Stimulated activated CD4-positive, alpha-beta T cell treated with anti-CD3 and anti-CD28 coated beads, Interleukin-12 subunit alpha, Interleukin-12 subunit beta, amount 100 ng/mL, for 48 hours (primary cell): ENCODE measurements around the gene GABPB1.
A peak's percentile ranks its signal among the peaks of the same experiment; 100 is the strongest.

Experiments
- DNase-seq, 3 donors: peaks; one replicate each; pipeline ENCODE4 v3.0.0-alpha.2; 2020; ENCODE audit warnings: low read depth in 2 of 3, low spot score in 1 of 3

GABPB1 gene

DNA sequence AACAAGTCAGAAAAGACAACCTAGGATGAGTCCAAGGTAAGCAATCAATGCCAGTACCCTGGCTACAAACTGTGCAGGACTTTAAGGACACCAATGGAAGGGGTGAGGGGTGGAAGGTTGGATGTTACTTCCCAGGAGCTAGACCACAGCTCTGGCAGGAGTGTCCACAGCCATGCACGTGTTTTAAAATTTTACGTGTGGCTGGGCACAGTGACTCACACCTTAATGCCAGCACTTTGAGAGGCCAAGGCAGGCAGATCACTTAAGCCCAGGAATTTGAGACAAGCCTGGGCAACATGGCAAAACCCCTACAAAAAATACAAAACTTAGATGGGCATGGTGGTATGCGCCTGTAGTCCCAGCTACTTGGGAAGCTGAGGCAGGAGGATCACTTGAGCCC is 74.7 kb downstream of the GABPB1 start:
- no peak for DNase-seq

DNA sequence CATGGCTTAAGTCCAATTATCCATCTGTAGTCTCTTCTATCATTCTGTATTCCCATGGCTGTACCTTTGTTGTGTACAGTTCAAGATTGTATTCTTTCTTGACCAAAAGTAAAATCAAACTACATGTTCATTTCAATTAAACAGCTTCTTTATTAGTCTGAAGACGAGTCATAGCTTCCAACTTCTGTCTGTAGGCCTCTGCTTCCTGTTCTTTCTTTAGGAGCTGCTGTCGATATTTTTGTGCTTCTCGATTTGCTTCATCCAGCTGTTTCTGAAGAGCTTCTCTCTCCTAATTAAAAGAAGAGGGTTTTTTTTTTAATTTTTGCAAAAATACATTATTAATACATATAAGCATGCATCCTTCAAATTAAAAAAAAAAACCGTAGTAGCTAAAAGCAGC is 76.5 kb downstream of the GABPB1 start:
- DNase-seq, result no peak

DNA sequence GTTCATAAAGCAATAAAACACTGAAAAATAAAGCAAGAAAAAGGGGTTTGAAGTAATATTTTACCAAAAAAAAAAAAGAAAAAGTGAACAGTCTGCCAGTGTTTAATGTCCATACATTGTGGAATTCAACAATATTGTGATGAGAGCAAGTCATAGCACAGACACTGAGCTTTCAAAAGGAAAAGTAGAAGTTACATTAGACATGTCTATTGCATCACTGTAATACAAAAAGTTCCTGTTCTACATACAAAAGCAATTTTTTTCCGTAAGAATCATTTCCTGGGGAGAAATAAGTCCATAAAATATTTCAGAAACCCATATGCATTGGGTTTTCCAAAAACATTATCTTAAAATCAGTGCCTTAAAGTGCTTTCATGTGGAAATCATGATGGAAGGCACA is 77.6 kb downstream of the GABPB1 start:
- no peak for DNase-seq

DNA sequence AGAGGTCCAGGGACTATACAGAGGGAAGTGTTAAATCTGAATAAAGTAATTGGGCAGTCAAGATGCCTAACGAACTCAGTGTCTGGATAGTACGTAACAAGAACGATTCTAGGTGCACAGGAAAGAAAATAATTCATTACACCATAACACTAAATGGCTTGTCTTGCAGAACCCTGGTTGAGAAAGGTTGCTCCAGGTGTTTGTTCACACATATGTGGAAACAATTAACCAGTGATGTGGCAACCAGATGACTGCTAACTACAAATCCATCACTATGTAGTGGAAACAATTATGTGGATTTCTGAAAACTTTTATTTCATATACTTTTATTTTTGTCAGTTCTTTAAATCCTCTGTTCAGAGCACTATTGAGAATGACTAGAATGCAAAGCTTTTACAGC is 79.1 kb downstream of the GABPB1 start:
- DNase-seq, result no peak

DNA sequence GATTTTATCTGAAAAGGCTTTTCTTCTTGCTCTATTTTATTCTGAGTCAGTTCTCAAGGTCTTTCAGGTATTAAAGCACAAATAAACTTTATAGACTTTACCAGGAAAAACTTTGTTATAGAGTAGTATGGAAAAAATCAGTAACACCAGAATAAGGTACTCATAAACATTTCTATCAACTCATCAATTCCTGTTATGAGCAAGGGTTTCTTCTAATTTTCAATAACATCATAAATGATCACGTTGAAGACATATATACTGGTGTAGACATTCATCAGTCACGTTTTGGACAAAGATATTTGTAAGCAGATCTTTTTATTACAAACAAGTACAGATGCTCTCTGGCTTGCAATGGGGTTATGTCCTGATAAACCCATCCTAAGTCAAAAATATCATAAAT is 79.9 kb downstream of the GABPB1 start:
- no peak for DNase-seq

DNA sequence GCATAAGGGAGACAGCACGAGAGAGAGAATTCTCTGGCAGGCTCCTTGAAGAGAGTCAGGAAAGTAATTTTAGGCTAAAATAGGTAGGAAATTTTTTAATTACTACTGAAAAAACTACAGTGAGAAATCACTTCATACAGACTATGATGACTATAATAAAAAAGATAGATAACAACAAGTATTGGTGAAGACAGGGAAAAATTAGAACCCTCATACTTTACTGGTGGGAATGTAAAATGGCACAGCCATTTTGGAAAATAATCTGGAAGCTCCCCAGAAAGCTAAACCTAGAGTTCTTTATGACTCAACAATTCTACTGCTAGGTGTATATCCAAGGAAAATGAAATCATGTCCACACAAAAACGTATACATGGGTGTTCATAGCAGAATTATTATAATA is 87.4 kb downstream of the GABPB1 start:
- no peak for DNase-seq

DNA sequence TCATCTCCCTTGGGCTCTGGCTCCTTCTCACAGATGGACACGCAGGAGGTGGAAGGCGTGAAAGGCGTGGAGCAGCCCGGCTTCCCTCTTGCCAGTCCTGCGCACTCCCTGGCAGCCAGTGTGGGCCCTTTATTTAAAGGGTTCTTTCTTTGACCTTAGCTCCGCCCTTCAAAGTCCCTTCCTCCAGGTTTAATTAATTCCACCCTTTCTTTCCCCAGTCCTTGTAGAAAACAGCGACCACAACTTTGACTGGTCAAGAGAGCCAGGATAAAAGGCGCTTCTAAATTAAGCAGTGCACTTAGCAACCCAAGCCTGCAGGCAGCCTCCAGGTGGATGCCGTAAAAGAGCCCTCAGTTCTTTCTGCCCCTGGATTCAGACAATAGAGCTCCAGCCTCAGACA is 89.4 kb downstream of the GABPB1 start, which contains the start of gene HDC:
Gene HDC (minus strand): TSS at position 107 of the 400 bp plus-strand sequence. CDS start 103 bp downstream, at position 4.
- DNase-seq, result no peak

DNA sequence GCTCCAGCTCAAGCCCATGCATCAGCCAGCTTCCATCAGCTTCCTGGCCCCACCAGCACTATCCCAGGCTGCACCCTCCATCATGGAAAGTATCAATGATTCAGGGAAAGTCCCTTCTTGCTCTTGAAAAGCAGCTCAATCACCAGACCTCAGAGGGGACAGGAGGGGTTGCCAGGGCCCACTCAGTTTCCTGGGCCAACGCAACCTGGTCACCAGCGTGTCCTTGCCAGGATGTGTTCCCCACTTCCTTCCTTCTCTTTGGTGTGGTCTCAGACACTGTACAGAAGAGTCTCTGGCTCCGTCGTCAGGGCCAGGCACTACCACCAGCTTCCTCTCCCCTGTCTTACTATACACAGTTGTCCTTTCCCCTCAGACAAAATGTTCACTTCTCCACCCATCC is 92.5 kb downstream of the GABPB1 start:
- peak in 2 of 3 donors; percentile 38 to 52 for DNase-seq

DNA sequence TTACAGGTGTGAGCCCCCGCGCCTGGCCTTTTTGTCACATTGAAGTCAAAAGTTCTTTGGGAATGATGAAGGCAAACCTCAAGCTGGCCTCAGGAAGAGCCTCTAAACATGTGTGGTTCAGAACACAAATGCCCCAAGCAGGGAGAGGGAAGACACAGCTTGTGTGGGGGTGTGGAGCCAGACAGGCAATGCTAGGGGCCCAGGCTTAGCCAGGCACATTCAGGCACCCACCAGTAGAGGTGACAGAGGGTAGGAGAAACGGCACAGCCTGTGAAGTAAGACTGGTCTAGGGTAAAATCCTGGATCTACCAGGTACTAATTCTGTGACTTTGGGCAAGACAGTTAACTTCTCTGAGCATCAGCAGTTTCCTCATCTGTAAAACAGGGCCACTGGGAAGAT is 93.0 kb downstream of the GABPB1 start:
- DNase-seq, result peak in 1 of 3 donors; percentile 23

DNA sequence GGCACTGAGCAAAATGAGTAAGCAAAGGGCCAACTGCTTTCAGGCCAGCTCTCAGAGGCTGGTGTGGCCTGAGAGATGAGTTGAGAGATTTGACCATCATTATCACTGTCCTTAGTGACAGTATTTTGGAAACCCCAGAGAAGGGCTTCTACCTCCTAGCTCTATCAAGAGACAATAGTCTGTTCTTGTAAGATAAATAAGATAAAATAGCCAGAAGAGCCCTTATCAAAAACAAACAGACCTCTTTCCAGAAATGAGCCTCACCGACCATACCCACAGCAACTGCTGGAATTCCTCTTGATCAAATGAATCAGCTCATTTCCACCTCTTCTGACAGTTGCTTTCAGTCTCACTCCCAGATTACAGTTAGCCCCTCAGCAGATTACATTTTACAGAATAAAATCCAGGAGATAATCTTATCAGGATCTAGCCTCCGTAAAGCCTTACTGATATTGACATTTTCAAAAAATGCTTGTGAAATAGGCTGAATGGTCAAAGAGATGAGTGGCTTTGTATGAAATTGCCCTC is 94.0 kb downstream of the GABPB1 start:
- DNase-seq, result no peak

DNA sequence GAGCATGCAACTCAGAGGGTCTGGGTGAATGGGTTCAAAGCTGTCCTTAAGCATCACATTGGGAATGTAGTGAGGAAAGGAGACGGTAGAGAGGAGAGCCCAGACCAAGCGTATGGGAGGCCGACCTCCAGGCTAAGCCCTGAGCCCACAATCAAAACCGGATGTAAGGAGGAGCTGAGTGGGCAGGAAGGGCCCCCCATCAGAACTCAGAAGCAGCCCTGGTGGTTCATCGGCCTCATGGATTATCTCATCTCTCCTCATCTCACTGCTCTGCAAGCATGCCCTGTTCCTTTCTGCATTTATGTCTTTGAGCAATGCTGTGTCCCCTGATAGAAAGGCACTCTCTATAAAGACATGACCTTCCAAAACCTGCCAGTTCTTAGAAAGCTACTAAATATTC is 95.7 kb downstream of the GABPB1 start:
- no peak for DNase-seq

DNA sequence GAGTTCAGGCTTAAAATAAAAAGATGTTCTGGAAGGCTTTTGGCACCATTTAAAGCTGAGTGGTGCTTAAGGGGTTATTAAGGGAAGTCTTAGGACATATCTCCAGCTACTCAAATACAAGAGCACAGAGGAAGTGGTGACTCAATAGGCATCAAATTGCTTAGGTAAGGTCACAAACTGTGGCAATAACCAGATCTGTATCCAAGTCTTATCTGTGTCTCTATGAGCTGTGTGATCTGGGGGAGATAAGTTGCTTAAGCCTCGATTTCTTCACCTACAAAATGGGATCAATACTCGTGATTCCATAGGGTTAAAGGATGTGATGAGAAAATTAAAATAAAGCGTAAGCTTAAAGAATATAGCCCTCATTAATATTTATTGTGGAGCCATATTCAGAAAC is 97.1 kb downstream of the GABPB1 start:
- no peak for DNase-seq

DNA sequence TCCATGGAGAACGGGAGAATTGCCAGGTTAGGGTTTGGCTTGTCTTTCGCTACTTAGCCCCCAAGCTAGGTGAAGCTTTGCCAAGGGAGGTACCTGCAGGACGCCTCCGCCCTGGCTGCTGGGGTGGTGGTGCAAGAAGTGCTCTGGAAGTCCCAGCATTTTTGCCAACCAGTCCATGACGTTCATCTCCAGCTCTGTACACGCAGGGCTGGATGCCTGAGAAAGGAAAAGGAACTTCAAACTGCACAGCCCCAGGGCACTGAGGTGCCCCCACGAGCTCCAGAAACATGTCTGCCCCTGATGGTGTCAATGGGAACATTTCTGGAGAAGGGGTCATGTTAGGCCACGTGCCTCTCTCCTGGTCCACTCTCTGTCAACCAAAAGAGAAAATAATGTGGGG is 97.7 kb downstream of the GABPB1 start:
- no peak for DNase-seq

DNA sequence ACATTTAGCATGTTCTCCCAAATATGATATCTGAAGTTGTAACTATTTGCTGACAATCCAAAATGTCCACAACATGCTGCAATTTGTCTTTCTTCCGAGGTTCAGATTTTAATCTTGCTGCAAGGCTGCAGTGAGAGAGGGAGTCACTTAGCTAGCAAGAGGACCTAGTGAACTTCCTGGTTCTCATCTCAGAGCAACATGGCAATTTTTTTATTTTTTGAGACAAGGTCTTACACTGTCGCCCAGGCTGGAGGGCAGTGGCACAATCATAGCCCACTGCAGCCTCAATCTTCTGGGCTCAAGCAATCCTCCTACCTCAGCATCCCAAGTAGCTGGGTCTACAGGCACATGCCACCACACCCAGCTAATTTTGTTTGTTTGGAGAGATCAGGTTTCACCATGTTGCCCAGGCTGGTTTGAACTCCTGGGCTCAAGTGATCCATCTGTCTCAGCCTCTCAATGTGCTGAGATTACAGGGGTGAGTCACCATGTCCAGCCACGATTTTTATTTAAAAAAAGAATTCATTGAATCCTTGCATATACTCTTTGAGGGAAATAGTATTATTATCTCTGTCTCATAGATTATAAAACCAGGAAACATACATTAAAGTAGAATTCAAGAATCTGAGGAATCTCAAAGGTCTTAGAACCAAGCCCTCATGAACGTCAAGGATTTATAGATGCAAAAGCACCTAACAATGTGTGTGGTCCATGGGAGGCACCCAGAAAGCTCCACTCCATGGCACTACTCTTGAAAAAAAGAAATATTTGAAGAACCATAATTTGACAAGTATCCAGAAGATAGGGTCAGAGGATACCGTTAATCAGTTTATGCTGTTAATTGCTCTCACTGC is 98.6 kb downstream of the GABPB1 start:
- no peak for DNase-seq

DNA sequence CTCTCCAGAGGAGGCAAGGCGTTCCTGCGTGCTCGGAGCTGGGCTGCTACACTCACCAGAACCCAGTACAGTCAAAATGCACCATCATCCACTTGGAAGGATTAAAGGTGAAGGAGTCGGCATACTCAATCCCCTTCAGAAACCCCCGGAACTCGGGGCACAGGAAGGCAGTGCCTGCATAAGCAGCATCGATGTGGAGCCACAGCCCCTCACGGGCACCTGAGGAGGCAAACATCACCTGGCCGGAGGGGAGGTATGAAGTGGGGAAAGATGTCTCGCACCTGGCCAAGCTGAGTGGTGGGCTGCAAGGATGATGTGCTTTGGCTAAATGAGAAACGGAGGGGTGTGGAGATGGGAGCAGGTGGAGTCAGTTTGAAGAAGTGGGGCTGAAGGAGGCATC is 102.4 kb downstream of the GABPB1 start:
- no peak for DNase-seq

DNA sequence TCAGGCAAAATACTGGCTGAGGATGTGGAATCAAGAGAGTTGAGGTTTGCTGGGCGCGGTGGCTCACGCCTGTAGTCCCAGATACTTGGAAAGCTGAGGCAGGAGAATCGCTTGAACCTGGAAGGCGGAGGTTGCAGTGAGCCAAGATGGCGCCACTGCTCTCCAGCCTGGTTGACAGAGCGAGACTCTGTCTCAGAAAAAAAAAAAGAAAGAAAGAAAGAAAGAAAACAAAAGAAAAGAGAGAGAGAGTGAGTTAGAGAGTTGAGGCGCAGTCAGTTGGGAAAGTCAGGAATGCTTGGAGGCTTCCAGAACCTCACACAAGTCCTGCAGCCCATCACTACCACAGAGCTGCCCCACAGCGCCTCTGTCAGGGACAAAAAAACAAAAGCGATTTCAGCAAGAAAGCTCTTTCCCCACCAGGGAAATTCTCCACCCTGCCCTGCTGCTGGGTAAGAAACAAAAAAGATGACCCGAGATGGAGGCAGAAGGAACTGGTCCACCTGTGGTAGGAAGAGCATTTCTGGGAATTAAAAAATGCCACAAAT is 103.3 kb downstream of the GABPB1 start:
- DNase-seq, result no peak

DNA sequence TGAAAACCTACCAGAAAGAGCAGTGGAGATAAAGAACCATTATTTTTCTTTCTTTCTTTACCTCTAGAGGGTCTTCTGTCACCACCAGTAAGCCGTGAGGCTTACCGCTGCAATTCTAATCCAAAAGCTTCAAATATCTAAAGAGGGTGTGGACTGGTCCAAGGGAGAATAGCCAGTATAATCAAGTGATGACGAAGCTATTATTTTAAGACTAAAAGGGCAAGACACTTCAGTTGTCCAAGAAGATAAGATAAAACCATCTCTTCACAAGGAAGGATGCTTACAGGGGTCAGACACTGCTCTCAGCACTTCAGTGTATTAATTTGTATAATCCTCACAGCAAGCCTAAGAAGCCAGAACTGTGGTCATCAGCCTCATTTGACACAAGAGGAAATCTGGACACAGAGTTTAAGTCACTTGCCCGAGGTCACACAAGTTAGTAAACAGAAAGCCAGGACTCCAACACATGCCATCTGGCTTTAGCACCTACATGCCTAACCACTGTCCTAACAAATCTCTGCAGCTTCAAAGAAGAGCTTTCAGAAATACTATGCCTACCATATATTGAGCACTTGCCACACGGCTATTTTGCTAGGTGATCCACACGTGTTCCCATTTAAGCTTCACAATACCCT is 104.1 kb downstream of the GABPB1 start:
- DNase-seq, result no peak

DNA sequence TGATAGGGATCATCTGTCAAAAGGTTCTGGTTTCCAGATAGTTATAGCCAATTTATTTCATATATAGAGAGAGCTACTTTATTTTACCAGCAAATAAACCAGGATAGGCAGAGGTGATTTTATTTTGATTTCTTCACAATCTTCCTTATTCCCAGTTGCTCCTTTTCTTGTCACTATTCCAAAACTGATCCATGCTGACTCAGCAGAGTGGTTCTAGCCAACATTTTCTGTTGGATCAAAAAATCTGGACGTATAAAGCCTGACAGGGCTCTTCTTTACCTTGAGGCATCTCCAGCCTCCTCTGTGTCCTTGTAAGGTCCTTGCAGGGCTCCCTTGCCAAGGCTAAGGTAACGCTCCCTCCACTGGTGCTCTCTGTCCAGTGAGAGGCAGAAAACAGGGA is 105.3 kb downstream of the GABPB1 start:
- DNase-seq, result no peak

DNA sequence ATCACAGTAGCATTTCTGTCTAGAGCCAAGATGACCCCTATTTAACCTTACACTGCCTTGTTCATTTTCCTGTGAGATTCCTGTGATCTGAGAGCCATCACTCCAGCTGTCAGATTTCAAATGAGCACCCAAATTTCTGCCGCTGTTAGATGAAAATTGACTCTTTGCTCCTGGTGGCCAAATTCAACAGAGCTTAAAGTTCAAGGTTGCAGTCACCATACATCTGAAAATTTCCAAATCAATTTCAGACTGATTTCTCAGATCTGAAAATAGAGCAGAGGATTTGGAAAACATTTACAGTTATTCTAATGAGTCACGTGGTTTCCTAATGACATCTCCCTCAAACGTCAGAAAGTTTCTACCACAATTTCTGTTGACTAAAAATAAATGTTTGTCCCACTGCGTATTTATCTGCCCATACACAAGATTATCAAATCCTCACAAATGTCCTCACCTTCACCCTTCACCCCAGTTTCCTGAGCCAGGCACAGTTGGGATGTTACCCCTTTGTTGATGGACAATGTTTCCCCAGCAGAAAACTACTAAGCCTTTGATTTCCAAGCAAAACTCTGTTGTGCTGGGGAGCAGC is 105.9 kb downstream of the GABPB1 start:
- no peak for DNase-seq

DNA sequence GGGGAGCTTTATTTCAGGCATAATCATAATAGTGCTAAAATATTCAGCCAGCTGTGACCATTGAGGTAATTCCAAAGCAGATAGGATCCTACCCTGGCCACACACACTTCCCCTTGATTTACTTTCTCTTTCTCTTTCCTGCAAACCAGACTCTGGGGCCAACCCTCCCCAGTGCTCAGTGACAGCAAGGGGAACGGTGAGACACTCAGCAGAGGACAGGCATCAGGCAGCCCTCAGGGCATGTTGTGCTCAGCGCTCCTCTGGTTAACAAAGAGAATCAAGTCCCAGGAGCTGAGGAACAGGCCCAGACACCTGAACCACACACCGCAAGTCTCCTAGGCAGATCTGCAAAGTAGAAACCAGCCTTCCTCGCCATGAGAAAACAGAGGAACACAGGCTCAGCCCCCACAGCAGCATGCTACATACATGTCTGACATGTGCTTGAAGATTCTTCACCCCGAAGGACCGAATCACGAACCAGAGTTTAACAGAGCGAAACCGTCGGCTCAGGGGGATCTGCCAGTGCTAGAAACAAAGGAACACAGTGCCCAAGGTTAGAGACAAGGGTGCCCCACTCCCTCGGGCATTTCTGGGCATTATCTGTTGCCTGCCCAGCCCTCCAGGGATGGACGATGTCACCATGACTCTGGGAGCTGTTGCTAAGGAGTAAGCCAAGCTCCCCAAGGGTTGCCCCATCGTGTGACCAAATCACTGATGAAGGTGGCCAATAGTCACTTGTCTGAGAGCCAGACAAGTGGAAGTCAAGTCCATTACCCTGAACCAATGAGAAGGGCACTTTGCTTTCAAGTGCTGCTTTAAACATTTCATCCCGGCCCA is 107.0 kb downstream of the GABPB1 start:
- DNase-seq, result peak in 1 of 3 donors; percentile 28

DNA sequence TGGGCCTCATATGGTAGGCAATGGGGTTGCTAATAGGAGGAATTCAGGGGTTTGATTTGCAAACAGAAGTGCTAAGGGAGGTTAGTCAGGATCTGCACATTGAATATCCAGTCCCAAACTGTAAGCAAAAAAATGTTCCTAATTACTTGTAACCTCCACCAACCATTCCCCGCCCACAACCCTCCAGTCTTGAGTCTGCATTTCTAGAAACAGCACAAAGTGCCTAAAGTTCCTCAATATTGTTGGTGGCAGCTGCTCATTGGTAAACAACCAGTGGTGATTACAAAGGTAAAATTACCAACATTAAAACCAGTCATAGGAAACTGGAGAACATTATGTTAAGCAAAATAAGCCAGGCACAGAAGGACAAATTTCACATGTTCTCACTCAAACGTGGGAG is 108.4 kb downstream of the GABPB1 start:
- DNase-seq, result no peak
